A673 (cell line): ENCODE measurements around the gene SERINC5. TPM values are rescaled to one million over a fixed set of nuclear protein-coding genes. Genes with fewer than 3 reads are reported as not detected.

Source experiments
- BruUV-seq: library from RNA; stranded (reverse); fragments of 400-500 nt; replicated peaks from 2 replicates; lab custom pipeline; 2021; lab: Mats Ljungman, UMichigan
- CTCF ChIA-PET: fragments of 300-600 bp; sonication (Branson Sonifier 250); formaldehyde crosslinking; loops from one replicate; lab custom pipeline; 2022; ENCODE audit warnings: antibody characterized with exemption; lab: Charles Lee
- POLR2A ChIA-PET: fragments of 300-600 bp; sonication (Branson Sonifier 250); formaldehyde crosslinking; loops from one replicate; lab custom pipeline; 2022; ENCODE audit warnings: antibody characterized with exemption; ENCODE audit not compliant: low non-redundant PET; lab: Charles Lee
- DNase-seq: peaks from one replicate; pipeline ENCODE4 v3.0.0-alpha.2; 2015; ENCODE audit warnings: low spot score
- H3K27ac ChIP-seq: fragments of 200-600 bp; sonication (generic); 2 replicates; pipeline ENCODE4 v1.5.1; 2016; ENCODE audit warnings: mixed run types, low read depth, mild to moderate bottlenecking, mixed read lengths, antibody characterized with exemption, low read length; ENCODE audit not compliant: poor library complexity, severe bottlenecking
- H3K27me3 ChIP-seq: fragments of 200-600 bp; sonication (generic); replicated peaks from 2 replicates; pipeline ENCODE4 v1.6.1; 2017; ENCODE audit warnings: mixed run types, low read depth, mild to moderate bottlenecking, mixed read lengths, antibody characterized with exemption, low read length; ENCODE audit not compliant: insufficient read depth, poor library complexity
- H3K36me3 ChIP-seq: fragments of 200-600 bp; sonication (generic); 2 replicates; pipeline ENCODE4 v1.6.1; 2016; ENCODE audit warnings: mixed run types, mild to moderate bottlenecking, mixed read lengths, antibody characterized with exemption, low read length; ENCODE audit not compliant: insufficient read depth, poor library complexity, severe bottlenecking
- H3K4me1 ChIP-seq: fragments of 200-600 bp; sonication (generic); 2 replicates; pipeline ENCODE4 v1.6.1; 2017; ENCODE audit warnings: mixed run types, mild to moderate bottlenecking, mixed read lengths, antibody characterized with exemption, low read length; ENCODE audit not compliant: insufficient read depth, poor library complexity, severe bottlenecking
- H3K4me3 ChIP-seq: fragments of 200-600 bp; sonication (generic); 2 replicates; pipeline ENCODE4 v1.5.1; 2016; ENCODE audit warnings: low read depth, mixed run types, mild to moderate bottlenecking, mixed read lengths, low read length; ENCODE audit not compliant: poor library complexity, severe bottlenecking
- H3K9me3 ChIP-seq: fragments of 200-600 bp; sonication (generic); 2 replicates; pipeline ENCODE4 v1.6.1; 2016; ENCODE audit warnings: mixed run types, low read depth, mild to moderate bottlenecking, mixed read lengths, antibody characterized with exemption, low read length; ENCODE audit not compliant: poor library complexity, severe bottlenecking
- EZH2 ChIP-seq: fragments of 200-600 bp; sonication (generic); IDR thresholded peaks from 2 replicates; pipeline ENCODE4 v1.6.1; 2017; ENCODE audit warnings: borderline replicate concordance, low read depth, mild to moderate bottlenecking, mixed read lengths, antibody characterized with exemption, low read length; ENCODE audit not compliant: poor library complexity, severe bottlenecking
- intact Hi-C: fragments of 100-400 bp; cut with micrococcal nuclease; formaldehyde crosslinking; loops from one replicate; pipeline ENCODE4 v1.10.0; 2022; ENCODE audit not compliant: unreplicated experiment
- total RNA-seq: library from RNA; stranded (reverse); gene quantifications from 2 replicates; pipeline ENCODE4 v1.2.3, GENCODE V29; 2021
- TF ChIP-seq, protein P1 (sequence below): fragments of 300-800, 200-600 bp; sonication (generic); conservative IDR thresholded peaks from 2 replicates; pipeline ENCODE4 v1.5.1; 2017; ENCODE audit warnings: low read depth, mild to moderate bottlenecking, antibody characterized with exemption, low read length, moderate library complexity, mixed read lengths

SERINC5 gene
- total RNA-seq, 1 experiment from 2014 or later: 20.6 TPM

DNA sequence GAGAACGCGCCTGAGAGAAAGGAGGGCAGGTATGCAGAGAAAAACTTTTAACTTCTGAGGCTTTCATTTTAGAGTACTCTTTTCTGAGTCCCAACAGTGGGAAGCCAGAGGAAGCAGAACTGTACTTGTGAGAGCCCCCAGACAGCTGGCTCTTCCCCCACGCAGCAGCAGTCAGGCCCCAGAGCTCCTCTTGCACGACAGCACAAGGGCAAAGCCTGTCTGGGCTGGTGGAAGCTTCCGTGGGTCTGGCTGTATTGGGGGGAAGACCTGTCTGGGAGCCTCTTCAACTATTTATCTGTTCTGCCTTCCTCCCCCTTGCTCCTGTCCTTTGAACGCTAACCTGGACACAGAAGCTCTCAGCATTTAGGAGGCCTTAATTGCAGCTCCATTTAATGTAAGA lies 152.5 kb downstream of the SERINC5 start:
- no peak overlapping the region for H3K4me3 ChIP-seq
- no TSS peak for BruUV-seq
- H3K36me3 ChIP-seq: no peaks in the 10 kb centered on the region
- no peak overlapping the region for H3K27ac ChIP-seq
- H3K27me3 ChIP-seq: no peaks in the 10 kb centered on the region
- DNase-seq: no peak
- no peaks in the 10 kb centered on the region for H3K4me1 ChIP-seq
- TF ChIP-seq, protein P1, sequence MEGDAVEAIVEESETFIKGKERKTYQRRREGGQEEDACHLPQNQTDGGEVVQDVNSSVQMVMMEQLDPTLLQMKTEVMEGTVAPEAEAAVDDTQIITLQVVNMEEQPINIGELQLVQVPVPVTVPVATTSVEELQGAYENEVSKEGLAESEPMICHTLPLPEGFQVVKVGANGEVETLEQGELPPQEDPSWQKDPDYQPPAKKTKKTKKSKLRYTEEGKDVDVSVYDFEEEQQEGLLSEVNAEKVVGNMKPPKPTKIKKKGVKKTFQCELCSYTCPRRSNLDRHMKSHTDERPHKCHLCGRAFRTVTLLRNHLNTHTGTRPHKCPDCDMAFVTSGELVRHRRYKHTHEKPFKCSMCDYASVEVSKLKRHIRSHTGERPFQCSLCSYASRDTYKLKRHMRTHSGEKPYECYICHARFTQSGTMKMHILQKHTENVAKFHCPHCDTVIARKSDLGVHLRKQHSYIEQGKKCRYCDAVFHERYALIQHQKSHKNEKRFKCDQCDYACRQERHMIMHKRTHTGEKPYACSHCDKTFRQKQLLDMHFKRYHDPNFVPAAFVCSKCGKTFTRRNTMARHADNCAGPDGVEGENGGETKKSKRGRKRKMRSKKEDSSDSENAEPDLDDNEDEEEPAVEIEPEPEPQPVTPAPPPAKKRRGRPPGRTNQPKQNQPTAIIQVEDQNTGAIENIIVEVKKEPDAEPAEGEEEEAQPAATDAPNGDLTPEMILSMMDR: no peak
- no peak for TF ChIP-seq EZH2
- POLR2A ChIA-PET: no interaction called here
- intact Hi-C loops: no loop called here
- CTCF ChIA-PET: no interaction called here
- H3K9me3 ChIP-seq: no peaks in the 10 kb centered on the region

DNA sequence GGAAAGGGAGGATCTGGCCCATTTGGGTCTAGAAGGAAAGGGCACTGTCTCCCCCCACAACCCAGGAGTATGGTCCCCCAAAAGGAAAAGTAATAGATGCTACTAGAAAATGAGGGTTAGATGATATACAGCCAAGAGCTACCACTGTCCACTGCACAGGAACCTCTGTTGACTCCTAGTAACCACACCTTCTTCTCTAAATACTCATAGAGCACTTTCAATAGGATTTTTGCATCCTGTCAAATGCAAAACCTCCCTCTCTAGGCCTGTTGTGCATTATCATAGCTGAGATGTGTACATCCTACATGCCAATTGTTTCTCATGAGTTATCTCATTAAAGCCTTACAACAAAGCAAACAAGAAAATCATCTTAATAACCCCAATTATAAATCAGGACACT lies 153.9 kb downstream of the SERINC5 start:
- Histone ChIP-seq H3K27me3 (no peaks in the 10 kb centered on the region), H3K4me3 (no peak overlapping the region), H3K36me3 (no peaks in the 10 kb centered on the region), H3K27ac (no peak overlapping the region), H3K4me1 (no peaks in the 10 kb centered on the region), H3K9me3 (no peaks in the 10 kb centered on the region)
- CTCF ChIA-PET: interaction anchor here (0.6 kb wide), 1 partner anchor 10 kb away, joined by 5 read pairs; no protein-coding TSS in a partner anchor
- no peak for DNase-seq
- intact Hi-C loops: no loop called here
- POLR2A ChIA-PET: no interaction called here
- BruUV-seq: no TSS peak
- no peak for TF ChIP-seq EZH2
- TF ChIP-seq, protein P1: no peak

DNA sequence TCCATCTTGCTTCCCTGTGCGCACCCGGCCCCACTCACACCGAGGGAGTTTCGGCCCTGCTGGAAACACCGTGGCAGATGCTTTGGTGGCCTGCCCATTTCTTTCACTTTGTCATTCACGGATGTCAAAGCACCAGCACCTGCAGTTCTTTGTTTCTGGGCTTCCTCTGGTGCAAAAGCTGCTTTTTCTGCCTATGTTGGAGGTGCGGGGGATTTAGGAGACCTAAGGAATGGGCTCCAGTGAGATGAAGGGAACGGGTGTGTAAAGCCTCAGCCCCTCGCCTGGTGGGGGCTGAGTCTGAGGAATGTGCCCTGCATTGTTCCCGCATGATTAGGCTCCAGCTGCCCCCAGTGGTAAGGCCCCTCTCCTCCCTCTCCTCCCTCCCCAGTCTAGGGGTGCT lies 158.4 kb downstream of the SERINC5 start:
- Histone ChIP-seq H3K4me3 (no peak overlapping the region), H3K4me1 (no peaks in the 10 kb centered on the region), H3K27ac (no peak overlapping the region), H3K9me3 (no peaks in the 10 kb centered on the region), H3K27me3 (no peaks in the 10 kb centered on the region), H3K36me3 (no peaks in the 10 kb centered on the region)
- BruUV-seq: no TSS peak
- ChIA-PET CTCF (no interaction called here), POLR2A (no interaction called here)
- TF ChIP-seq, protein P1: no peak
- no peak for TF ChIP-seq EZH2
- intact Hi-C loops: loop anchor here (10.0 kb wide), 1 partner anchor 387 kb away; the partner anchor contains the start of gene FAM151B
- no peak for DNase-seq
